Endothelial cell of umbilical vein (primary cell): ENCODE data around the gene ATP1B2.

Experiments used
- POLR2A ChIP-seq: IDR thresholded peaks from 2 replicates; pipeline ENCODE4 v1.6.1; 2012; ENCODE audit warnings: low read depth, mild to moderate bottlenecking, control low read depth, low read length
- POLR2AphosphoS5 ChIP-seq: IDR thresholded peaks from 2 replicates; pipeline ENCODE4 v1.6.1; 2012; ENCODE audit warnings: low read depth, mild to moderate bottlenecking, control low read depth, low read length, moderate library complexity; ENCODE audit not compliant: insufficient read depth
- TF ChIP-seq, protein P1 (sequence below), 2 donors: IDR thresholded peaks; 1 replicate in 1 of 2; 2 replicates in 1 of 2; pipeline ENCODE4 v1.5.1; 2011; ENCODE audit warnings: low read length in 2 of 2, mild to moderate bottlenecking in 2 of 2, moderate library complexity in 2 of 2, control low read depth in 1 of 2, inconsistent platforms in 1 of 2, low read depth in 1 of 2; ENCODE audit not compliant: insufficient read depth in 1 of 2; ENCODE audit errors: extremely low read depth in 1 of 2

DNA sequence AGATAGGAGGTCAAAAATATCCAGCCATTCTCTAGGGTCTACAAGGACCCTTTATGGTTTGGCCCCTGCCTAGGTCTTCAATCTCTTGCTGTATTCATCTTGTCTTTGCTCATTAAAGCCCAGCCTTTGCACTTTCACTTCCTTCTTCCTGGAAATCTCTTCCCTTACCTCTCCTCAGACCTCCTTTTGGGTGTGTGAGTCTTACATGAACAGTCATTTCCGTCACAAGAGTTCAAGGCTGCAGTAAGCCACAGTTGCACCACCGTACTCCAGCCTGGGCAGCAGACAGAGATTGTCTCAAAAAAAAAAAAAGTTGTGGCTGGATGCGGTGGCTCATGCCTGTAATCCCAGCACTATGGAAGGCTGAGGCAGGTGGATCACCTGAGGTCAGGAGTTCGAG is 6.0 kb upstream of the ATP1B2 start:
- TF ChIP-seq, protein P1, sequence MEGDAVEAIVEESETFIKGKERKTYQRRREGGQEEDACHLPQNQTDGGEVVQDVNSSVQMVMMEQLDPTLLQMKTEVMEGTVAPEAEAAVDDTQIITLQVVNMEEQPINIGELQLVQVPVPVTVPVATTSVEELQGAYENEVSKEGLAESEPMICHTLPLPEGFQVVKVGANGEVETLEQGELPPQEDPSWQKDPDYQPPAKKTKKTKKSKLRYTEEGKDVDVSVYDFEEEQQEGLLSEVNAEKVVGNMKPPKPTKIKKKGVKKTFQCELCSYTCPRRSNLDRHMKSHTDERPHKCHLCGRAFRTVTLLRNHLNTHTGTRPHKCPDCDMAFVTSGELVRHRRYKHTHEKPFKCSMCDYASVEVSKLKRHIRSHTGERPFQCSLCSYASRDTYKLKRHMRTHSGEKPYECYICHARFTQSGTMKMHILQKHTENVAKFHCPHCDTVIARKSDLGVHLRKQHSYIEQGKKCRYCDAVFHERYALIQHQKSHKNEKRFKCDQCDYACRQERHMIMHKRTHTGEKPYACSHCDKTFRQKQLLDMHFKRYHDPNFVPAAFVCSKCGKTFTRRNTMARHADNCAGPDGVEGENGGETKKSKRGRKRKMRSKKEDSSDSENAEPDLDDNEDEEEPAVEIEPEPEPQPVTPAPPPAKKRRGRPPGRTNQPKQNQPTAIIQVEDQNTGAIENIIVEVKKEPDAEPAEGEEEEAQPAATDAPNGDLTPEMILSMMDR (IDR thresholded peaks at IDR 0.05; ENCODE audit: extremely low read depth in 1 of 2, insufficient read depth in 1 of 2, low read depth in 1 of 2, low read length in 2 of 2), result no peak
- TF ChIP-seq POLR2AphosphoS5, result no peak
- TF ChIP-seq POLR2A, result no peak
